GM12872 (cell line): ENCODE measurements around the gene DDO.
A peak's percentile ranks its signal among the peaks of the same experiment; 100 is the strongest.

Source experiments
- TF ChIP-seq, protein P1 (sequence below): IDR thresholded peaks from 3 replicates; pipeline ENCODE4 v1.5.1; 2011; ENCODE audit warnings: low read depth, mild to moderate bottlenecking, low read length, moderate library complexity; ENCODE audit not compliant: insufficient read depth

DDO gene

DNA sequence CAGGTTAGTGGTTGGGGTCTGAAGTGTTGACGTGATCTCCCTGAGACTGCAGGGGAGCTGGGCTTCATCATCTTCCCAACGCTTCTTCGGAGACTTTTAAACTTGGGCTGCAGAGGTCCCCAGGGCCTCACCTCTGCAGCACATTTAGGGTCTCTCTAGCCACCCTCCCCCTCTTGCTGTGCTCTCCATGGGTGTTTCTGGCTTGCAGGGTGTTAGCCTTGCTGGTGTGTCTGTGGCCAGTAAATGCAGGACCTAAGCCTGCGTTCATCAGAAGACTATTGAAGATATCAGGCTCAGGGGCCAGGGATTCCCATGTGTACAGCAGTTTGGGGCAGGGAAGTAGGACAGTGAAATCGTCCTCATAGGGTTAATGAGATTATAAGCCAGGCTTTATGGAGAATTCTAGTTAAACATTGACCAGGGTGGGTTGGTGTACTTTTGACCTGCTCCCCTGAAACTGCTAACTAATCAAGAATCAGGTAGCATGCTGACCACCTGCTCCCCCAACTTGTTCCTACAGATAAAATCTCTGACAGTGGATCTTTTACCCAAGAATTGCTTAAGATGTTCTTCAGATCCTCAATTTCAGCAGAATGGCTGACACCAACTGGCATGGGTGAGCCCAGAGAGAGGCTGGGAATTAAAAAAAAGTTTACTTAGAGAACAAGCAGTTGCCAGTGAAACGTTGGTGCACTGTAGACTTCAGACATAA is 3.8 kb upstream of the DDO start:
- TF ChIP-seq, protein P1, sequence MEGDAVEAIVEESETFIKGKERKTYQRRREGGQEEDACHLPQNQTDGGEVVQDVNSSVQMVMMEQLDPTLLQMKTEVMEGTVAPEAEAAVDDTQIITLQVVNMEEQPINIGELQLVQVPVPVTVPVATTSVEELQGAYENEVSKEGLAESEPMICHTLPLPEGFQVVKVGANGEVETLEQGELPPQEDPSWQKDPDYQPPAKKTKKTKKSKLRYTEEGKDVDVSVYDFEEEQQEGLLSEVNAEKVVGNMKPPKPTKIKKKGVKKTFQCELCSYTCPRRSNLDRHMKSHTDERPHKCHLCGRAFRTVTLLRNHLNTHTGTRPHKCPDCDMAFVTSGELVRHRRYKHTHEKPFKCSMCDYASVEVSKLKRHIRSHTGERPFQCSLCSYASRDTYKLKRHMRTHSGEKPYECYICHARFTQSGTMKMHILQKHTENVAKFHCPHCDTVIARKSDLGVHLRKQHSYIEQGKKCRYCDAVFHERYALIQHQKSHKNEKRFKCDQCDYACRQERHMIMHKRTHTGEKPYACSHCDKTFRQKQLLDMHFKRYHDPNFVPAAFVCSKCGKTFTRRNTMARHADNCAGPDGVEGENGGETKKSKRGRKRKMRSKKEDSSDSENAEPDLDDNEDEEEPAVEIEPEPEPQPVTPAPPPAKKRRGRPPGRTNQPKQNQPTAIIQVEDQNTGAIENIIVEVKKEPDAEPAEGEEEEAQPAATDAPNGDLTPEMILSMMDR = no peak

- TF ChIP-seq, protein P1 = no peak
Observed at GRCh38 chr6:110418594-110418993, 3.2 kb upstream of the DDO start.

DNA sequence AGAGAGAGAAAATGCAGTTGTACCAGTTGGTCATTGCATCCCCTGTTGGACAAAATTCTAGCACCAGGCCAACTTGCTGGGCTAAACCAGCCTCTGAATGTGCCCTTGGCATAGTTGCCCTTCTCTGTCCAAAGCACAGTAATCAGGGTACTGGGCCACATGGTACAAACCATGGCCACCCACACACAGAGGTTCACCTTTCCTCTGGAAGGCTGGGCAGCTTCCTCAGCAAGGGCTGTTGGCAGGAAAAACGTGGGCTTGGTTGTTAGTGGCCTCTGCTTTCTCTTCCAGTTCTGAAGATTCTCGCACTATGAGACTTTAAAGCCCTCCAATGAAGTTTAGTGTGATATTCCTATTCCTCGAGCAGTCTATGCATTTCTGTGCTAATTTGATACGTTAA is 706 bp downstream of the DDO start:
- TF ChIP-seq, protein P1 = no peak

- TF ChIP-seq, protein P1 = no peak
Observed at GRCh38 chr6:110412360-110412759, 3.0 kb downstream of the DDO start.

- TF ChIP-seq, protein P1 = no peak
Observed at GRCh38 chr6:110410511-110410910, 4.9 kb downstream of the DDO start.

- TF ChIP-seq, protein P1 = no peak
Observed at GRCh38 chr6:110409794-110410193, 5.6 kb downstream of the DDO start.

DNA sequence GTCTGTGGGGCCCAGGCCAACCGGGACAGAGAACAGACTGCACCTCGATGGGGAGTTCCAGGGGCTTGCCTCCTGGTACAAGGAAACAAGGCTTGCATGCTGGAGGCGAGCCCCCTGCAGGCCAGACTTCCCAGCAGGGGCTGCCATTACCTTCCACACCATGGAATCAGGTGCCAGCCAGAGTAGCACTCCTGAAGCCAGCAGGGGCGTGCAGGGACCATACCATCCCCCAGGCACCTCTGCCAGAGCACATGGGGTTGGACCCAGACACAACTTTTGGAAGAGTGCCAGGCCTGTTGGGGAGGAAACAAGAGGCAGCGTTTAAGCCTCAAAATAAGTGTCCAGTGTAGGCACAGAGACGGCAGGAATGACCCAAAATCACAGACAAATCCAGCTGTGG is 6.5 kb downstream of the DDO start:
- TF ChIP-seq, protein P1 = 0 out of 3 replicates have a peak, but pooled peaks have one; percentile 10
